ENCODE results near the gene PKN1. TPM values are rescaled to one million over a fixed set of nuclear protein-coding genes. Genes with fewer than 3 reads are reported as not detected.
A peak's percentile ranks its signal among the peaks of the same experiment; 100 is the strongest.

Gene PKN1
- polyA plus RNA-seq, 3 donors = 49.5 to 119 (median 49.6) TPM

- Histone ChIP-seq H4K20me1 (ENCODE audit: insufficient read depth, low read length) (peaks cover 100% of the 10 kb centered on the region), H3K27ac (ENCODE audit: low read depth in 1 of 2, low read length in 2 of 2) (no peak overlapping the region), H3K4me2 (replicated peaks; ENCODE audit: extremely low read depth, low read length, poor library complexity, severe bottlenecking) (no peak overlapping the region), H3K36me3 (replicated peaks in 1 of 2; ENCODE audit: control insufficient read depth in 1 of 2, insufficient read depth in 2 of 2, low read length in 2 of 2) (peaks cover 59 to 66% of the 10 kb centered on the region in 2 donors), H3K4me1 (ENCODE audit: control insufficient read depth in 1 of 2, insufficient read depth in 2 of 2, low read length in 2 of 2) (peaks cover 16 to 23% of the 10 kb centered on the region in 2 donors), H3K4me3 (replicated peaks in 1 of 3; ENCODE audit: low read depth in 2 of 3, low read length in 3 of 3) (no peak overlapping the region), H3K27me3 (ENCODE audit: control insufficient read depth in 2 of 2, insufficient read depth in 2 of 2, low read length in 2 of 2) (no peaks in the 10 kb centered on the region), H3K9me3 (replicated peaks in 1 of 2; ENCODE audit: control insufficient read depth in 1 of 2, insufficient read depth in 1 of 2, low read length in 2 of 2) (no peaks in the 10 kb centered on the region), H2AFZ (ENCODE audit: insufficient read depth, low read depth, low read length, poor library complexity, severe bottlenecking) (no peak overlapping the region), H3K79me2 (ENCODE audit: insufficient read depth, low read length) (peaks cover 93% of the 10 kb centered on the region), H3K9ac (ENCODE audit: insufficient read depth, low read length, poor library complexity, severe bottlenecking) (no peak overlapping the region)
- Mint-ChIP-seq H3K27me3 (ENCODE audit: low read depth in 3 of 3) (peaks cover 0 to 12% (median 0%) of the 10 kb centered on the region in 3 donors), H3K4me1 (peaks cover 29% of the 10 kb centered on the region), H3K4me3 (no peak overlapping the region), H3K9me3 (no peaks in the 10 kb centered on the region), H3K27ac (peak overlapping the region in 3 of 7 donors; percentile 18 to 72 (median 53)), H3K36me3 (peaks cover 56 to 73% of the 10 kb centered on the region in 2 donors)
- WGBS (ENCODE audit: insufficient coverage) = 89% methylated on average over 20 of the region's 25 CpGs
- no peak for DNase-seq
- intact Hi-C loops (cut with micrococcal nuclease) = no loop called here
- TF ChIP-seq CTCF (IDR thresholded peaks at IDR 0.05) = no peak
Observed at GRCh38 chr19:14412324-14412995, 20.6 kb upstream of the PKN1 start.

GRCh38 chr19:14412996-14413692, 20.0 kb upstream of the PKN1 start:
- intact Hi-C loops (cut with micrococcal nuclease) = no loop called here
- peaks cover 100% of the 10 kb centered on the region for H4K20me1 ChIP-seq (ENCODE audit: insufficient read depth, low read length)
- H3K36me3 ChIP-seq (replicated peaks in 1 of 2; ENCODE audit: control insufficient read depth in 1 of 2, insufficient read depth in 2 of 2, low read length in 2 of 2) = peaks cover 52 to 59% of the 10 kb centered on the region in 2 donors
- H3K9me3 ChIP-seq (replicated peaks in 1 of 2; ENCODE audit: control insufficient read depth in 1 of 2, insufficient read depth in 1 of 2, low read length in 2 of 2) = no peaks in the 10 kb centered on the region
- no peak overlapping the region for H2AFZ ChIP-seq (ENCODE audit: insufficient read depth, low read depth, low read length, poor library complexity, severe bottlenecking)
- H3K9ac ChIP-seq (ENCODE audit: insufficient read depth, low read length, poor library complexity, severe bottlenecking) = no peak overlapping the region
- peak overlapping the region in 1 of 2 donors; percentile 32 for H3K27ac ChIP-seq (ENCODE audit: low read depth in 1 of 2, low read length in 2 of 2)
- no peaks in the 10 kb centered on the region for H3K27me3 ChIP-seq (ENCODE audit: control insufficient read depth in 2 of 2, insufficient read depth in 2 of 2, low read length in 2 of 2)
- 96% methylated on average over 7 of the region's 15 CpGs for WGBS (ENCODE audit: insufficient coverage)
- no peak for TF ChIP-seq CTCF (IDR thresholded peaks at IDR 0.05)
- DNase-seq = no peak
- H3K4me1 ChIP-seq (ENCODE audit: control insufficient read depth in 1 of 2, insufficient read depth in 2 of 2, low read length in 2 of 2) = peaks cover 23 to 30% of the 10 kb centered on the region in 2 donors
- Mint-ChIP-seq H3K9me3 (no peaks in the 10 kb centered on the region), H3K27ac (peak overlapping the region in 6 of 7 donors; percentile 22 to 78 (median 62)), H3K27me3 (ENCODE audit: low read depth in 3 of 3) (peaks cover 0 to 15% (median 0%) of the 10 kb centered on the region in 3 donors), H3K4me3 (no peak overlapping the region), H3K4me1 (peaks cover 36% of the 10 kb centered on the region), H3K36me3 (peaks cover 50 to 66% of the 10 kb centered on the region in 2 donors)
- H3K4me3 ChIP-seq (replicated peaks in 1 of 3; ENCODE audit: low read depth in 2 of 3, low read length in 3 of 3) = no peak overlapping the region
- H3K4me2 ChIP-seq (replicated peaks; ENCODE audit: extremely low read depth, low read length, poor library complexity, severe bottlenecking) = no peak overlapping the region
- peaks cover 93% of the 10 kb centered on the region for H3K79me2 ChIP-seq (ENCODE audit: insufficient read depth, low read length)

Measured in CD14-positive monocyte (primary cell).